Fibroblast of lung (primary cell): ENCODE results near the gene GPAM.
"Not testable (repeated sequence)": the region's sequence is repeated elsewhere in the genome, so short reads cannot be mapped to it uniquely, and the experiment has no call there.

Experiments used
- CTCF ChIP-seq, 2 donors: IDR thresholded peaks in 1 of 2; conservative IDR thresholded peaks in 1 of 2; 1 replicate in 1 of 2; 2 replicates in 1 of 2; pipeline ENCODE4 v1.5.1; 2011 to 2012; ENCODE audit warnings: low read length in 2 of 2, control low read depth in 1 of 2, inconsistent platforms in 1 of 2, low read depth in 1 of 2, mild to moderate bottlenecking in 1 of 2
- EZH2 ChIP-seq: IDR thresholded peaks from 2 replicates; pipeline ENCODE4 v1.5.1; 2012; ENCODE audit warnings: low read length, control low read depth, mild to moderate bottlenecking; ENCODE audit errors: missing control alignments

- not testable (repeated sequence) for TF ChIP-seq CTCF (conservative IDR thresholded peaks at IDR 0.05 in 1 of 2, IDR thresholded peaks at IDR 0.05 in 1 of 2; ENCODE audit: low read depth in 1 of 2, low read length in 2 of 2); EZH2
Observed at GRCh38 chr10:112228366-112229088, 45.0 kb upstream of the GPAM start.
